ENCODE results near the gene ALKBH2.
A peak's percentile ranks its signal among the peaks of the same experiment; 100 is the strongest.

Gene ALKBH2

GRCh38 chr12:109116611-109116949, 23.3 kb upstream of the ALKBH2 start:
- no peak overlapping the region for H3K4me2 ChIP-seq (ENCODE audit: insufficient read depth, low read length, poor library complexity, severe bottlenecking)
- H2BK5ac ChIP-seq (ENCODE audit: low read length): no peak overlapping the region
- no peak overlapping the region for H4K91ac ChIP-seq (ENCODE audit: low read depth, low read length, poor library complexity)
- H4K8ac ChIP-seq (ENCODE audit: low read depth, low read length): no peak overlapping the region
- H3K79me1 ChIP-seq (ENCODE audit: low read depth, low read length): no peaks in the 10 kb centered on the region
- H3K14ac ChIP-seq (ENCODE audit: low read length): no peak overlapping the region
- no peak overlapping the region for H3K4ac ChIP-seq (ENCODE audit: low read length)
- H2AK5ac ChIP-seq (ENCODE audit: low read depth, low read length): peak overlapping the region; percentile 30
- no peak overlapping the region for H2BK120ac ChIP-seq (ENCODE audit: low read depth, low read length)
- H3K9me3 ChIP-seq (replicated peaks in 1 of 2; ENCODE audit: control insufficient read depth in 2 of 2, insufficient read depth in 1 of 2, low read depth in 1 of 2, low read length in 2 of 2): no peaks in the 10 kb centered on the region
- DNase-seq (ENCODE audit: low spot score): no peak
- no peak overlapping the region for H3K4me3 ChIP-seq (ENCODE audit: low read length in 2 of 2)
- no peak overlapping the region for H2BK15ac ChIP-seq (ENCODE audit: low read length)
- no CpG with 5 or more reads among the region's 12 CpGs for WGBS, 2 donors (ENCODE audit: extremely low coverage in 2 of 2, insufficient read length in 2 of 2, insufficient replicate concordance in 1 of 2)
- H3K27me3 ChIP-seq (ENCODE audit: control insufficient read depth in 3 of 3, insufficient read depth in 3 of 3, low read depth in 1 of 3, low read length in 3 of 3): no peaks in the 10 kb centered on the region
- no peak overlapping the region for H3K18ac ChIP-seq (ENCODE audit: low read length)
- no peak overlapping the region for H3K23ac ChIP-seq (ENCODE audit: low read depth, low read length, poor library complexity)
- H3K36me3 ChIP-seq (replicated peaks in 1 of 2; ENCODE audit: control insufficient read depth in 2 of 2, insufficient read depth in 2 of 2, low read length in 2 of 2): peaks cover 0 to 2% of the 10 kb centered on the region in 2 donors
- no peak overlapping the region for H3K9ac ChIP-seq (ENCODE audit: low read depth, low read length, poor library complexity)
- H3K4me1 ChIP-seq (ENCODE audit: control insufficient read depth in 2 of 2, insufficient read depth in 1 of 2, low read depth in 1 of 2, low read length in 2 of 2): peaks cover 10 to 15% of the 10 kb centered on the region in 2 donors
- H2AFZ ChIP-seq (ENCODE audit: low read length): no peak overlapping the region
- no peak overlapping the region for H2BK12ac ChIP-seq (ENCODE audit: low read length)
- no peak overlapping the region for H3K27ac ChIP-seq (replicated peaks; ENCODE audit: low read length)

GRCh38 chr12:109115758-109116610, 22.7 kb upstream of the ALKBH2 start, which contains the start of gene ACACB:
Gene ACACB, plus strand, starts transcription at chr12:109116587. Its CDS starts 22,819 bp downstream, at chr12:109139406.
- Histone ChIP-seq H3K18ac (ENCODE audit: low read length) (no peak within 1 kb of the TSS), H2BK15ac (ENCODE audit: low read length) (no peak within 1 kb of the TSS), H2BK12ac (ENCODE audit: low read length) (no peak within 1 kb of the TSS), H3K27me3 (ENCODE audit: control insufficient read depth in 3 of 3, insufficient read depth in 3 of 3, low read depth in 1 of 3, low read length in 3 of 3) (no peaks in the 10 kb centered on the region), H3K9ac (ENCODE audit: low read depth, low read length, poor library complexity) (no peak within 1 kb of the TSS), H4K8ac (ENCODE audit: low read depth, low read length) (no peak within 1 kb of the TSS), H3K4me3 (ENCODE audit: low read length in 2 of 2) (no peak within 1 kb of the TSS), H2AFZ (ENCODE audit: low read length) (peak within 1 kb of the TSS; percentile 77), H3K14ac (ENCODE audit: low read length) (no peak within 1 kb of the TSS), H3K4me2 (ENCODE audit: insufficient read depth, low read length, poor library complexity, severe bottlenecking) (peak within 1 kb of the TSS; percentile 21), H3K27ac (replicated peaks; ENCODE audit: low read length) (peak within 1 kb of the TSS; percentile 45), H3K9me3 (replicated peaks in 1 of 2; ENCODE audit: control insufficient read depth in 2 of 2, insufficient read depth in 1 of 2, low read depth in 1 of 2, low read length in 2 of 2) (no peaks in the 10 kb centered on the region), H3K36me3 (replicated peaks in 1 of 2; ENCODE audit: control insufficient read depth in 2 of 2, insufficient read depth in 2 of 2, low read length in 2 of 2) (peaks cover 0 to 4% of the 10 kb centered on the region in 2 donors), H2BK120ac (ENCODE audit: low read depth, low read length) (no peak within 1 kb of the TSS), H3K4ac (ENCODE audit: low read length) (no peak within 1 kb of the TSS), H4K91ac (ENCODE audit: low read depth, low read length, poor library complexity) (no peak within 1 kb of the TSS), H3K79me1 (ENCODE audit: low read depth, low read length) (no peaks in the 10 kb centered on the region), H3K23ac (ENCODE audit: low read depth, low read length, poor library complexity) (no peak within 1 kb of the TSS), H3K4me1 (ENCODE audit: control insufficient read depth in 2 of 2, insufficient read depth in 1 of 2, low read depth in 1 of 2, low read length in 2 of 2) (peaks cover 15 to 17% of the 10 kb centered on the region in 2 donors), H2BK5ac (ENCODE audit: low read length) (no peak within 1 kb of the TSS), H2AK5ac (ENCODE audit: low read depth, low read length) (peak within 1 kb of the TSS; percentile 30)
- DNase-seq (ENCODE audit: low spot score): no peak
- no CpG with 5 or more reads among the region's 14 CpGs for WGBS, 2 donors (ENCODE audit: extremely low coverage in 2 of 2, insufficient read length in 2 of 2, insufficient replicate concordance in 1 of 2)

GRCh38 chr12:109115404-109115757, 22.1 kb upstream of the ALKBH2 start:
- no peak overlapping the region for H2BK12ac ChIP-seq (ENCODE audit: low read length)
- peaks cover 0 to 6% of the 10 kb centered on the region in 2 donors for H3K36me3 ChIP-seq (replicated peaks in 1 of 2; ENCODE audit: control insufficient read depth in 2 of 2, insufficient read depth in 2 of 2, low read length in 2 of 2)
- H3K27me3 ChIP-seq (ENCODE audit: control insufficient read depth in 3 of 3, insufficient read depth in 3 of 3, low read depth in 1 of 3, low read length in 3 of 3): no peaks in the 10 kb centered on the region
- no peaks in the 10 kb centered on the region for H3K79me1 ChIP-seq (ENCODE audit: low read depth, low read length)
- no peak overlapping the region for H2AK5ac ChIP-seq (ENCODE audit: low read depth, low read length)
- no peak overlapping the region for H3K23ac ChIP-seq (ENCODE audit: low read depth, low read length, poor library complexity)
- no peaks in the 10 kb centered on the region for H3K9me3 ChIP-seq (replicated peaks in 1 of 2; ENCODE audit: control insufficient read depth in 2 of 2, insufficient read depth in 1 of 2, low read depth in 1 of 2, low read length in 2 of 2)
- no peak for DNase-seq (ENCODE audit: low spot score)
- H3K27ac ChIP-seq (replicated peaks; ENCODE audit: low read length): peak overlapping the region; percentile 45
- H3K9ac ChIP-seq (ENCODE audit: low read depth, low read length, poor library complexity): no peak overlapping the region
- H2BK5ac ChIP-seq (ENCODE audit: low read length): no peak overlapping the region
- peak overlapping the region; percentile 21 for H3K4me2 ChIP-seq (ENCODE audit: insufficient read depth, low read length, poor library complexity, severe bottlenecking)
- H4K91ac ChIP-seq (ENCODE audit: low read depth, low read length, poor library complexity): no peak overlapping the region
- H2BK15ac ChIP-seq (ENCODE audit: low read length): no peak overlapping the region
- H4K8ac ChIP-seq (ENCODE audit: low read depth, low read length): no peak overlapping the region
- no peak overlapping the region for H3K4ac ChIP-seq (ENCODE audit: low read length)
- no CpG with 5 or more reads among the region's 3 CpGs for WGBS, 2 donors (ENCODE audit: extremely low coverage in 2 of 2, insufficient read length in 2 of 2, insufficient replicate concordance in 1 of 2)
- H2AFZ ChIP-seq (ENCODE audit: low read length): peak overlapping the region; percentile 77
- H3K18ac ChIP-seq (ENCODE audit: low read length): no peak overlapping the region
- no peak overlapping the region for H3K4me3 ChIP-seq (ENCODE audit: low read length in 2 of 2)
- H2BK120ac ChIP-seq (ENCODE audit: low read depth, low read length): no peak overlapping the region
- H3K14ac ChIP-seq (ENCODE audit: low read length): no peak overlapping the region
- peaks cover 17 to 19% of the 10 kb centered on the region in 2 donors for H3K4me1 ChIP-seq (ENCODE audit: control insufficient read depth in 2 of 2, insufficient read depth in 1 of 2, low read depth in 1 of 2, low read length in 2 of 2)

GRCh38 chr12:109114644-109115043, 21.4 kb upstream of the ALKBH2 start:
- H3K27me3 ChIP-seq (ENCODE audit: control insufficient read depth in 3 of 3, insufficient read depth in 3 of 3, low read depth in 1 of 3, low read length in 3 of 3): no peaks in the 10 kb centered on the region
- no peak overlapping the region for H3K4me2 ChIP-seq (ENCODE audit: insufficient read depth, low read length, poor library complexity, severe bottlenecking)
- no peak overlapping the region for H2BK120ac ChIP-seq (ENCODE audit: low read depth, low read length)
- H2AFZ ChIP-seq (ENCODE audit: low read length): no peak overlapping the region
- no peak overlapping the region for H2BK12ac ChIP-seq (ENCODE audit: low read length)
- H3K14ac ChIP-seq (ENCODE audit: low read length): no peak overlapping the region
- H3K79me1 ChIP-seq (ENCODE audit: low read depth, low read length): no peaks in the 10 kb centered on the region
- H2AK5ac ChIP-seq (ENCODE audit: low read depth, low read length): no peak overlapping the region
- H2BK15ac ChIP-seq (ENCODE audit: low read length): no peak overlapping the region
- H3K4me3 ChIP-seq (ENCODE audit: low read length in 2 of 2): no peak overlapping the region
- no peak overlapping the region for H4K8ac ChIP-seq (ENCODE audit: low read depth, low read length)
- no peak overlapping the region for H2BK5ac ChIP-seq (ENCODE audit: low read length)
- H3K9ac ChIP-seq (ENCODE audit: low read depth, low read length, poor library complexity): no peak overlapping the region
- H3K23ac ChIP-seq (ENCODE audit: low read depth, low read length, poor library complexity): no peak overlapping the region
- no peak overlapping the region for H3K18ac ChIP-seq (ENCODE audit: low read length)
- H3K4ac ChIP-seq (ENCODE audit: low read length): no peak overlapping the region
- peaks cover 17 to 24% of the 10 kb centered on the region in 2 donors for H3K4me1 ChIP-seq (ENCODE audit: control insufficient read depth in 2 of 2, insufficient read depth in 1 of 2, low read depth in 1 of 2, low read length in 2 of 2)
- H3K9me3 ChIP-seq (replicated peaks in 1 of 2; ENCODE audit: control insufficient read depth in 2 of 2, insufficient read depth in 1 of 2, low read depth in 1 of 2, low read length in 2 of 2): no peaks in the 10 kb centered on the region
- no peak overlapping the region for H3K27ac ChIP-seq (replicated peaks; ENCODE audit: low read length)
- peaks cover 6 to 14% of the 10 kb centered on the region in 2 donors for H3K36me3 ChIP-seq (replicated peaks in 1 of 2; ENCODE audit: control insufficient read depth in 2 of 2, insufficient read depth in 2 of 2, low read length in 2 of 2)
- H4K91ac ChIP-seq (ENCODE audit: low read depth, low read length, poor library complexity): no peak overlapping the region
- WGBS, 2 donors (ENCODE audit: extremely low coverage in 2 of 2, insufficient read length in 2 of 2, insufficient replicate concordance in 1 of 2): no CpG with 5 or more reads among the region's 2 CpGs
- no peak for DNase-seq (ENCODE audit: low spot score)
